Measurements from ENCODE around the gene SLC25A45. TPM values are rescaled to one million over a fixed set of nuclear protein-coding genes. Genes with fewer than 3 reads are reported as not detected.

The SLC25A45 gene
- total and polyA plus RNA-seq, 2 experiments from 2014 or later: 0.10 to 0.74 TPM

GRCh38 chr11:65370659-65371049 lies 11.8 kb downstream of the SLC25A45 start:
- H3K4me1 ChIP-seq (ENCODE audit: insufficient read depth): no peaks in the 10 kb centered on the region
- DNase-seq (ENCODE audit: low spot score): no peak
- H3K4me2 ChIP-seq: no peak overlapping the region
- H3K79me2 ChIP-seq (replicated peaks; ENCODE audit: insufficient read depth): no peaks in the 10 kb centered on the region
- peaks cover 12% of the 10 kb centered on the region for H3K27me3 Mint-ChIP-seq (ENCODE audit: insufficient read depth, low read depth, poor library complexity)
- no peaks in the 10 kb centered on the region for H3K4me1 Mint-ChIP-seq
- no peak overlapping the region for H3K4me3 ChIP-seq
- ATAC-seq: no peak
- H3K36me3 Mint-ChIP-seq (ENCODE audit: low read depth): no peaks in the 10 kb centered on the region
- no peaks in the 10 kb centered on the region; the same call in 1 of the 2 replicates for H4K20me1 ChIP-seq (replicated peaks; ENCODE audit: insufficient read depth)
- no peaks in the 10 kb centered on the region for H3K9me2 ChIP-seq (ENCODE audit: insufficient read depth)
- TF ChIP-seq REST (IDR thresholded peaks at IDR 0.05; ENCODE audit: unreplicated experiment) (no peak), ZNF331 (CRISPR knock-in tag; IDR thresholded peaks at IDR 0.05; ENCODE audit: low read depth) (no peak), NANOG (IDR thresholded peaks at IDR 0.05; ENCODE audit: borderline replicate concordance) (no peak), CREB1 (CRISPR knock-in tag; IDR thresholded peaks at IDR 0.05; ENCODE audit: low read depth) (no peak), STAT1 (IDR thresholded peaks at IDR 0.05; ENCODE audit: unreplicated experiment) (no peak), ETS1 (IDR thresholded peaks at IDR 0.05) (no peak), EZH2 (IDR thresholded peaks at IDR 0.05; ENCODE audit: low read depth, unreplicated experiment) (no peak), CTCF (conservative IDR thresholded peaks at IDR 0.05; ENCODE audit: low read depth in 2 of 2) (no peak), JUNB (IDR thresholded peaks at IDR 0.05; ENCODE audit: unreplicated experiment) (no peak), EZH2phosphoT487 (IDR thresholded peaks at IDR 0.05; ENCODE audit: unreplicated experiment) (no peak), ZNF462 (CRISPR knock-in tag; IDR thresholded peaks at IDR 0.05) (no peak), ZNF114 (CRISPR knock-in tag; IDR thresholded peaks at IDR 0.05) (no peak), POLR2AphosphoS5 (IDR thresholded peaks at IDR 0.05; ENCODE audit: low read depth) (no peak)
- H3K4me3 Mint-ChIP-seq: no peak overlapping the region
- H3K27ac Mint-ChIP-seq: no peak overlapping the region
- no peak overlapping the region for H2AFZ ChIP-seq
- no peaks in the 10 kb centered on the region for H3F3A ChIP-seq (replicated peaks; ENCODE audit: low read depth)
- H3K36me3 ChIP-seq (ENCODE audit: insufficient read depth): no peaks in the 10 kb centered on the region
- no peak overlapping the region for H3K27ac ChIP-seq (ENCODE audit: low read depth)
- no peaks in the 10 kb centered on the region for H3K9me3 Mint-ChIP-seq
- H3K27me3 ChIP-seq (ENCODE audit: insufficient read depth): no peaks in the 10 kb centered on the region

All from GM23338 (cell line).